GM19455 (cell line): Measurements from ENCODE around the gene DAP.
"Not testable (repeated sequence)": the region's sequence is repeated elsewhere in the genome, so short reads cannot be mapped to it uniquely, and the experiment has no call there.

ENCODE experiments used
- ATAC-seq: cut with Tn5 transposase; IDR thresholded peaks from one replicate; pipeline ENCODE4 v1.9.1; 2021; ENCODE audit not compliant: unreplicated experiment

DAP gene

DNA sequence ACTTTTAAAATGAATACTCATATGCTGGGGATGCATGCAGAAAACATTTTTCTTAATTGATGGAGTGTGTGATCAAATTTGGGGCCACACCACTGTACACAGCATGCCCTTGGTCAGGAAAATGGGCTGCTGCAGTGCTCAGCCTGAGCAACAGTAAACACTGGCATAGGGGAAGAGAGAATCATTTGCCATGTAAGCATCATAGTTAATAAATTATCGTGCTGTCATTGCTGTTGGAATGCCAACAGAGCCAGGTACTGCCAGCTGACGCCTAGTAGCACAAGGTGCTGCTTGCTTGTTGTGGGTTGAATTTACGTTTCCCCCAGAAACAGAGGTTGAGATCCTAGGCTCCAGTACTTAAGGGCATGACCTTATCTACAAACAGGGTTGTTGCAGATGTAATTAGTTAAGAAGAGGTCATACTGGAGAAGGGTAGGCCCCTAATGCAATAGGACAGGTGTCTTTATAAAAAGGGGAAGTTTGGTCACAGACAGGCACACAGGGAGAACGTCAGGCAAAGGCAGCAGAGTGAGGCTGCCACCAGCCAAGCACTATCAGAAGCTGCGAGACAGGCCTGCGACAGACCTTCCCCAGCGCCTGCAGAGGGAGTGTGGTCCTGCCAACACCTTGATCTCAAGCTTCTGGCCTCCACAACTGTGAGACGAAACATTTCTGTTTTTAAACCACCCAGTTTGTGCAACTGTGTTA is 25.3 kb downstream of the DAP start:
- peak; percentile 53 for ATAC-seq

DNA sequence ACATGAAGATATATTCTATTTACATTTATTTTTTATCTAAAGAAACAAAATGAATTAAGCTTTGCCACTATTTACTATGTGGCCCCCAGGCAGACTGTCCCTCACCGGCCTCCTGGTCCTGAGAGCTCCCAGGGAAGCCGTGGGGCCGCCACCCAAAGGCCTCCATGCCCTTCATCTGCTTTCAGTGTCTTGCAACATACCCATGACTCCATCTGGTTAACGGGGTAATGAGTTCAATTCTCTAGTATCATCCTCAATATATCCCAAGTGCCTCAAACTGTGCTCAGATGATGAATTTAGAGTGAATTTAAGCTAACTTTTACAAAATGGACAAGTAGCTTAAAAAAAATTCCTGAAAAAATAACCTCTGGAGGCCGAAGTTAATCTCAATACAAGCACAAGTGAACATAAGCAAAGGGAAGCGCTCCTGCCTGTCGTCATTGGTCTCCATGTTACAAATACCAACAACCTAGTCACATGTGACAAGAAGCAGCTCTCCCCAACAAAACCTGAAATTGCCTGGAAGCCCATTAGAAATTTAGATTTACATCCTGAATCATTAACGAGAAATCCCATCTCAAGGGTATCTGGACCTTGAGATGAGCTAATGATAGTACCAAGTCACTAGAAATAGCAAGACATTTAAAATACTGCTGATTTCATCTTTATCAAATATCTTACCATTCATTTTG is 26.1 kb downstream of the DAP start:
- no peak for ATAC-seq

DNA sequence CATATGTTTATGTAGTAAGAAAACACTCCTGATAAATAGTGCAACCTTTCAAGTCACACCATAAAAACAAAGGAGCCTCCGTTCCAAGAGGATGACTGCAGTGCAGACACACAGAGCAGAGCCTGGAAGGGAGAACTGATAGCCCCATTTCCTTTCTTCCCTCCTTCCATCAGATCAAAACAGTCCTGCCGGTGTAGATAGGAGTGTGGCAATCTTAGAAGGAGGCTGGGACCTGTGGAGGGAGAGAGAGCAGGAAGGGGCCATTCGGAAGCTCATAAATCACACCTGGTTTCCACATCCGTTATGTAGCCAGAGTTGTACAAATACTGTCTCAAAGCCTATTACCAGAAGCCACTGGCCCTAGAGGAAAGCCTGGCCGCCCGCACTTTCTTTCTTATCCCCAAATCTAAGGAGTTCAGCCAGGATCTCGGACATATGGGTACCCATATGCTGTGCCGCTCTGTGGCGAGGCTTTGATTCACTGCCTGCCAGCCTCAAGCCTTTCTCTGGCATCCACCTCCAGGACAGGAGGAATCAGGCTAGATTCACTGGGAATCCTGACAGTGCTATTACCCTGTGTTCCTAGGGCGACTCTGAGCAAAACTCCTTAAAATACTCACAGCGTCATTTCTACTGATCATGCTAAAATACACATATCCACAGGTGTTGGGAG is 26.9 kb downstream of the DAP start:
- ATAC-seq: no peak

DNA sequence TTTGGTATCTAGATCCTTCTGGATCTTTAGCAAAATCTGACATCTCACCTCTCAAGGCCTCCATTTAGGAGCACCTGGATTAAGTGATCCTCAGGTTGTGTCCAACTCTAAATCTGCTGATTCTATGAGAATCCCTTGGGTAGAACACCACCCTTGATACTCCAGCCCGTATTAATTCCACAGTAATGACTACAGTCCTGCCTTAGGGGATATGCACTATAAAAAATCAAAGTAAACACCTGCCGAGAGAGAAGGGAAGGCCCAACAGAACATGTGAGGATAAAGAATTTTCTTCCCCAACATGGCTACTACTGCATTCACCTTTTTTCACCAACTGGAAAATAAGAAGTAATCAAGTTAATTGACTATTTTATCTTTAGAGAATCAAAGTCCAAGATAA is 27.6 kb downstream of the DAP start:
- ATAC-seq: no peak

DNA sequence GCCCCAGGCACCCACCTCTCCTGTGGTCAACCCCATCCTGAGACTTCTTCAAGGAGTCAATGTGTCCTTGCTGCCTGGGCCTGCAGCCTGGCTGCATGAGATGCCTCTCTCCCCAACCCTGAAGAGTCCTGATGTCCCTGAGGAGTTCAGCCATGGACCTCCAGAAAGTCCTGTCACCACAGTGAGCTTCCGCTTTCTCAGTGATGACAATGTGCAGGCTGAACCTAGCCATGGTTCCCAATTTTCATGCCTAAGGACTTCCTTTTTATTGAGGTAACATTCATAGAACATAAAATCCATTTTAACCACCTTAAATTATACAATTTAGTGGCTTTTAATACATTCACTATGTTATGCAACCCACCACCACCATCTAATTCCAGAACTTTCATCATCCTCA is 29.1 kb downstream of the DAP start:
- no peak for ATAC-seq

DNA sequence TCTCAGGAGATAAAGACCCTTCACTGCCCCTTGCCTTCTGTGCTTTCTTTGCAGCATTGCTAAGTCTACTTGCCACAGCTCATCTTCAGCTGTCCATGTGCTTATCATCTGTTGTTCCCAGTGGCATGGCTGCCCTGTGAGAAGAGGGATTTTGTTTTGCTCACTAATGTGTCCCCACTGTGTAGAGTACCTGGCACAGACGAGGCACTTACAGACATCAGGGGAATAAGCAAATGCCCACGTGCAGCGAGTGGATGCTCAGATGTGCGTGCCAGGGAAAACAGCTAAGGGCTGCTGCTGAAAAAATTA is 31.0 kb downstream of the DAP start:
- no peak for ATAC-seq

DNA sequence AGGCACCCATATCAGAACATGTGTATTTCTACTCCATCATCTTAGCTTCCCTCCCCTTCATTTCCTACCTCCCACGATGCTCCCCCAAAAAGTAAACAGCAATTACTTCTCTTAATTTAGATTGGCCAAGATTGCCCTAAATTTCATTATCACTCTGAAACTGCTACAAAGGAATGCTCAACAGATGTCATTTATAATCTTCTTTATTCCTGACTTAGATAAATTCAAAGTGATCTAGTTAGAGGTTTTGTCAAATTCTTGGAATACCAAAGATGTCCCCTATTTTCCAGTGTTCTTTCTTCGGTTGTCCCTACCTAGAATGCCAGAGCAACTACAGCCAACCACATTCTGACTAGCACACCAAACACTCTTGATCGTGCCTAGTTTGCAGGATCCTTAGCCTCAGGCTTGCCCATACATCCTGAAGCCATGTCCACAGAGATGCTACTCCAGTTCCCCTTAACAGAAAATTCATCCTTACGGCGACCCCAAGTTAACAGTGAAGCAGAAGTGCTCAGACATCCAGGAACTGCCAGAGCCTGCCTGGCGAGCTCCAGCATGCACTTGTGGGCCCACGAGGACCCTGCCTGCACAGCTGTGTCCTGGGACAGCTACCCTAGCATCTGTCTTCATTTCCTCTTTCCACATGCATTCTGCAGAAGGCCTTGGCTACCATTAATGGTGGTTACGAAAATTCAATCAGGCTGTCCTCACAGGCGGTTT is 31.6 kb downstream of the DAP start:
- ATAC-seq: no peak

DNA sequence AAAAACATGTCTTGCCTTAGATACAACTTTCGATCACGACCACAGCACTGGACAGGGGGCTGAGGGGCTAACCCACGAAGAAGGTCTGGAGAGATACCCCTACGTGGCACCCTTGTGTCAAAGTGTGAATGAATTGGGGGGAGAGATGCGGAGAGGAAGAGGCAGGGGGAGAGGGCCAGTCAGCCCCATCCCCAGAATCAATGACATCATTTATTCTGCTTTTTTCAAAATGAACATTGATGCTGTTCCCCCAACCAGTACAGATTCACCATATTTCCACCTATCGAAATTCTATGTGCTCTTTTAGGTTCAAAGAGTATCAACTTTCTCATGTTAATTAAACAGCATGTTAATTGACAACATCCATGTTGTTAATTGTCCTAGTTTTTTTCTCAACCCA is 32.4 kb downstream of the DAP start:
- ATAC-seq: no peak

DNA sequence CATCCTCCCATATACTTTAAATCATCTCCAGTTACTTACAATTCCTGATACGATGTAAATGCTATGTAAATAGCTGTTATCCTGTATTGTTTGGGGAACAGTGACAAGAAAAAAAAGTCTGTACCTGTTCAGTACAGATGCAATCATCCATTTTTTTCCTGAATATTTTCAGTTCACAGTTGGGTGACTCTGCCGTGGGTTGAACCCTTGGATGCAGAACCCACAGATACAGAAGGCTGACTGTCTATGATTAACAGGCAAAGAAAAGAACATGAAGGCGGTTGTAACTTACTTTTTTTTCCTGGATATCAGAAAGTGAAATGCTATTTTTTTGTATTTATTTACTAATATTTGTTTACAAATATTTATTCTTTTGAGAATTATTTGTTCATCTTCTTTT is 33.2 kb downstream of the DAP start:
- ATAC-seq: no peak

DNA sequence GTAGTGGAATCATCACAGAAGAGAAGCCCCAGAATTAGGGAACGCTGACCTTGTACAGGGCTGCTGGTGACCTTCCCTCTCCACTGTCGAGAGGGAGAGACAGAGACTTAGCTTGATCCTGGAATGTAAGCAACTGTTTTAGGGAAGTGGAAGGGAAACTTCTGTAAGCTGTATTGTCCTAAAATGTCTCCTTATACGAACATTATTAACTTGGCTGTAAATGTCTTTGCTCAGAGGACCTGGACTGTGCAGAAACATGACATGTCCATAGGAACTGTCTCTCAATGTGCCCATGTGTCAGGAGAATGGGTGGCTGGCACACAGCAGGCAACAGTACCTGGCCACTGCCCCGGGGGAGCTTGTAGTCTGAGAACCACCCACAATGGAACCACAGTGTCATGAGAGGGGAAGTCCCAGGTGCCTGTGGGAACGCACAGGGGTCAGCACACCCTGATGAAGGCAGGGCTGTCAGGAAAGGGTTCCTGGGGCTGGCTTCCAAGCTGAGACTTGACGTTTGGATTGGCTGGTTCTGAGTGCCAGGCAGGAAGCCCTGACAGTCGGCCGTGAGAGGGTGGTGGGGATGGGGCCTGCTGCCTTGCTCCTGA is 34.0 kb downstream of the DAP start:
- ATAC-seq: peak; percentile 83

DNA sequence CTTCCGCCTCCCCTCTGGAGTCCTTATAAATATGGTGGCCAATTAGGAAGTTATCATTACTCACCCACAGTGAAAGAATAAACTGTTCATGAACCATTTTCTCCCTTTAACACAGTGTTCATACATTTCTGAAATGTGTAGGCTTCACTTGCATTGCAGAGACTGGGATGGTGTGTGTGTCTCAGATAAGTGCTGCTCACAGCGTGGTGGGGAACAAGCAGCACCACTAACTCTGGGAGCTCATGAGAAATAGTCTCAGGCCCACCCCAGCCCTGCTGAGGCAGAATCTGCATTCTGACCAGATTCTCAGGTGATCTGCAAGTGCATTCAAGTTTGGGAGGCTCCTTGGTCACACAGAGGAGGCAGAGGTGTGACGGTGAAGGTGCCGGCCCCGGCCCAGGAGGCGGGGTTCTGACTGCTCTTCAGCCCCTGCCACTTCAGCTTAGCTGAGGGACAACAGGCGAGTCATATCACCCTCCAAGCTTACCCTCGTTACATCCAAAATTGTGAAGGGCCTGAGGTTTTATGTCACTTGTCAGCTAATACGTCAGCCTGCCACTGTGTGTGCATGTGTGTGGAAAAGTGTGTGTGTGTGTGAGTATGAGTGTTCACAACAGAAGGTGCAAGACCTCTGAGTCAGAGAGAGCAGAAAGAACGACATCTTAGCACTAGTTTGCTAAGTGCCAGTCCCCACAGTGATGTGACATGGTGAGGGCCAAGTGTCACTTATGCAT is 34.7 kb downstream of the DAP start:
- ATAC-seq: no peak

DNA sequence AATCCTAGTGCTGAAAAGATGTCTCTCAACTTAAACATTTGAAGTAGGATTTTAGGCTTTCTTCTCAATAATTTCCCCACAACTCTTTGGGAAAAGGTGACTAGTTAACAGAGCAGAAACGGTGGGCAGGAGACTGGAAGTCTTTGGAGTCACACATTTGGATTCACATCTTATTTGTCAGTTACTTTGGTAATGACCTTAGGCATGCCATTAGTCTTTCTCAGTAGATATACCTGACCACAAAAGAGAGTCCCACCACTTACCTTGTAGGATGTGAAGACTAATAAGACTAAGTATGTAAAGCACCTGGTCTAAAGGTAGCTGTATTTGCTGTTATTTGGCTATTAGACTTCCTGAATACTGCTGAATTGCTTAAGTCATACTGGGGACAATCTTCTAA is 35.4 kb downstream of the DAP start:
- no peak for ATAC-seq

DNA sequence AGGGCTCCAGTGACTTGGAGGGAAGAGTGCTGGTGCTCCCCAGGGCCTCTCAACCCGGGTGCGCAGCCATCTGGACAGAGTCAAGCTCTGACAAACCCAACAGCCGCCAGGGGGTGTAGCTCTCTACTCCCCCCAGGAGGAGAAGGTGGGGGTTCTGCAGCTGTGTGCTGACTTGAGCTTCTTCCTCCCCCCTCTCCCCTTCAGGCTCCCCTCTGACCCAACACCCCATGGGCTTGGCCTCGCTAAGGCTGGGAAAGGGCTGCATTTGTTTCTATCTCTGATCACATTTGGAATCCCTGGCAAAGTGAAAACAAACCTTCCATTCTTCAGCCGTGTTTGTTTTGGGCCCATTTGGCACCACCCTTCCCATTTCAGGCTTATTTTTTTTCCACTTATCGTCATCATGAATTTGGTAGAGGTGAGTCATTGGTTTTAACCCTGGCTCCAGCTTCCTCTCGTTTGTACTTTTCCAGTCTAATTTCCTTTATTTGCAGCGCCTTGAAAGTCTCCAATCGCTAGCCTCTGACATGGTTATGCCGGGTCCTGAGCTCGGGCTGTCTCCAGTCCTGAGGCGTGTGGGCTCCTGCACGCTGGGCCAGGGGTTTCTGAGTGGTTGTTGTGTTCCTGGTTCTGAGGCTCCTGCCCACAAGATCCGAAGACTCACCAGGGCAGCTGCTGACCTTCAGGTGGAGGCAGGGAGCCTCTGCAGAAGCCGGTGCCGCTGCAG is 36.1 kb downstream of the DAP start:
- ATAC-seq: no peak

DNA sequence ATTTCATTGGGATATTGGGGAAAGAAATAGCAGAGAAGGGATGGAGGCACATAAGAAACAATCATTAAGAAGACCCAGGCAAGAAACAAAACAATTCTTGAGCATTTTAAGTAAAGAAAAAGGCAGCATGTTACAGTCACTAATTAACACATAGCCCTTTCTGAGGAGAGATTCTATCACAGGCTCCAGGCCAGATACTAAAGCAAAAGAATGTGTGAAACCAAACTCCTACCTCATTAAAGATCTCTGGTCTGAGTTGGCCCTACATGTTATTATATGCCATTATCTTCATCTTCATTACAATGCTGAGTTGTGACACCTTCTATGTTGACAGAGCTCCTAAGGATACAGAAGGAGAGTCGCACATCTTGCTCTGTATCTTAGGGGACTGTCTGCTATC is 37.5 kb downstream of the DAP start:
- no peak for ATAC-seq

DNA sequence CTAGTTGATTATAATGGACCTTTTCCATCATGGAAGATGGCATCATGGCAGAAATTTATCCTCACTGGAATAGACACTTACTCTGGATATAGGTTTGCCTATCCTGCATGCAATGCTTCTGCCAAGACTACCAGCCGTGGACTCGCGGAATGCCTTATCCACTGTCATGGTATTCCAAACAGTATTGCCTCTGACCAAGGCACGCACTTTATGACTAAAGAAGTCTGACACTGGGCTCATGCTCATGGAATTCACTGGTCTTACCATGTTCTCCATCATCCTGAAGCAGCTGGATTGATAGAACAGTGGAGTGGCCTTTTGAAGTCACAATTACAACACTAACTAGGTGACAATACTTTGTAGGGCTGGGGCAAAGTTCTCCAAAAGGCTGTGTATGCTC is 40.3 kb downstream of the DAP start:
- ATAC-seq: not testable (repeated sequence)

DNA sequence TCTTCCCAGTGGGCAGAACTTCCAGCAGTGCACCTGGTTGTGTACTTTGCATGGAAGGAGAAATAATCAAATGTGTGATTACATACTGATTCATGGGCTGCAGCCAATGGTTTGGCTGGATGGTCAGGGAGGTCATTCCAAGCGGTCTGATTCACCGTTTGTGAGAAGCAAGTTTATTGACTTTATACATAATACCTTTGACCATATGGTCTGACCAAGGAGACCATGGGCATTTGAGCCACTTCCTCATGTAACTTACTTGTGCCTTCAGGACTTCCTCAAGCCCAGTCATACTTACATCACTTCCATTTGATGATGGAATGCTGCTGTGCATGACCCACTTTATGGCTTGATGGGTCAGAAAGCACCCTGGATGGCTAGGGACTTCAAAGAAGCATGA is 41.1 kb downstream of the DAP start:
- no peak for ATAC-seq

DNA sequence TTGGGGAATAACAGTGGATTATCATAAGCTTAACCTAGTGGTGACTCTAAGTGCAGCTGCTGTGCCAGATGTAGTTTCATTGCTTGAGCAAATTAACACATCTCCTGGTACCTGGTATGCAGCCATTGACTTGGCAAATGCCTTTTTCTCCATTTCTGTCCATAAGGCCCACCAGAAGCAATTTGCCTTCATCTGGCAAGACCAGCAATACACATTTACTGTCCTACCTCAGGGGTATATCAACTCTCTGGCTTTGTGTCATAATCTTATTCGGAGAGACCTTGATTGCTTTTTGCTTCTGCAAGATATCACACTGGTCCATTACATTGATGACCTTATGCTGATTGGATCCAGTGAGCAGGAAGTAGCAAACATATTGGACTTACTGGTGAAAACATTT is 42.4 kb downstream of the DAP start:
- not testable (repeated sequence) for ATAC-seq

DNA sequence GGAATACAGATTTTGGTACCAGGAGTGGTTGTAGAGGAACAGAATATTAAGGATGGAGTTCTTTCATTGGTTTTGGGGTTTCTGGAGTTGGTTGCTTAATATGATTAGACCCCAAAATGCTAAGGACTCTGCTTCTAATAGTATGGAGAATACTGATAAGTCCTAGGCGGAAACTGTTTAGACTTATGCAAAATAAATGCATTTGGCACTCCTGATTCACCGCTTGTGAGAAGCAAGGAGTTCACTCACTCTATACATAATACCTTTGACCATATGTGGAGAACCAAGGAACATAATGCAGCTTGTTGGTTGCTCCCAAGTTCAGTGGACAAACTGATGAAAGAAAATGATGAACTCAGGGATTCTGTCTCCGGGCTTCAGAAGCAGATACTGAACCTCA is 44.2 kb downstream of the DAP start:
- ATAC-seq: not testable (repeated sequence)

DNA sequence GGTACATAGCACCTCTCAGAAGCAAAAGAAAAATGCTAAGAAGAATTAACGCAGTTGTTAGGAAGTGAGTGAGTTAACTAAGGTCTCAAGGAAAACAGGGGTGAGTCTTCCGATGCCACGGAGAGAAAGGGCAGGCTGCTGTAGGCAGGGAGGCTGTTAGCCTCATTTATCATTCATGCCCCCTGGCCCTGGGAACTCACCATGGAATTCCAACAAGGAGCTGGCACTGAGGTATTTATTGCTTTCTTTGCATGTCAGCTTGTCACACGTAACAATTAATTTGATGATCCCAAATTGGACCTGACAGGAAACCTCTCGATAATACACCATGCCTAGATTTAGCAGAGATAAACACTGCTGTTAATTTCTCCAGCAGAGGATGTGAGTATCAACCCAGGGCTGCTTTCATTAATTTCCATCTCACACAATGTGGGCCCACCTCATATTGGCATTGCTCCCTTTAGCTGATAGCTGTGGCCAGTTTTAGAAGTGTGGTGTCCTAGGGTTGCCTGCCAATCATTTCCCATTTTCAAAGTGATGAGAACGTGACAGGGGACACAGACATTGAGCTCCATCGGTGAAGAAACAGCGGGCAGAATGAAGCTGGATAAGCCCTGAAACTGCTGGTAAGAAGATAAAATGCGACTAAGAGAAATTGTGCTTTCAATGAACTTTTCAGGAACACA is 45.3 kb downstream of the DAP start:
- no peak for ATAC-seq
